Measurements from ENCODE around the gene PHF11.

The PHF11 gene

GRCh38 chr13:49466292-49466838, 29.4 kb upstream of the PHF11 start:
- TF ChIP-seq EGR1 (IDR thresholded peaks at IDR 0.05) (no peak), TAF1 (IDR thresholded peaks at IDR 0.05; ENCODE audit: low read depth) (no peak), CREB1 (IDR thresholded peaks at IDR 0.05; ENCODE audit: low read depth) (no peak), RAD21 (IDR thresholded peaks at IDR 0.05; ENCODE audit: low read depth) (no peak), TEAD4 (IDR thresholded peaks at IDR 0.05) (no peak), EP300 (IDR thresholded peaks at IDR 0.05; ENCODE audit: borderline replicate concordance) (no peak), ZBTB7A (IDR thresholded peaks at IDR 0.05; ENCODE audit: low read depth) (no peak), NFIC (IDR thresholded peaks at IDR 0.05) (no peak), FOXM1 (IDR thresholded peaks at IDR 0.05; ENCODE audit: borderline replicate concordance, low read depth) (no peak), USF1 (IDR thresholded peaks at IDR 0.05) (no peak), CEBPB (IDR thresholded peaks at IDR 0.05) (no peak), REST (IDR thresholded peaks at IDR 0.05; ENCODE audit: low read depth) (no peak)
- TF ChIP-seq, protein P1, sequence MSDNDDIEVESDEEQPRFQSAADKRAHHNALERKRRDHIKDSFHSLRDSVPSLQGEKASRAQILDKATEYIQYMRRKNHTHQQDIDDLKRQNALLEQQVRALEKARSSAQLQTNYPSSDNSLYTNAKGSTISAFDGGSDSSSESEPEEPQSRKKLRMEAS (IDR thresholded peaks at IDR 0.05) = no peak

DNA sequence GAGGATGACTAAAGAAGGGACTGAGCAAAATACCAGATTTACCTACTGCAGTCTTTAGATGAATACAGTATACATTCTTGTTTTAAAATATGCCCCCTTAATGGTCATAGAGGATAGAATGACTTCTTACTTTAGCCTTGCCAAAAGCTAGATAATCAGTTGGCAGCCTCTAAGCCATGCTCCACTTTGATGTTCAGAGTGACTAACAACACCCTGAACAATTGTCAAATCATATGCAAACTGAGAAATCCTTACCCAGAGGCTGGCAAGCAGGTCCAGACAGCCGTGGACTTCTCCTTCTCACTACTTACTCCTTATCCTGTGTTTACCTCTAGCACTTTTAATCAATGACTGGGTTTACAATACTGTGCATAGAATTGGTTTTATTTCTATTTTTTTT, 23.6 kb upstream of the PHF11 start:
- TF ChIP-seq EP300 (IDR thresholded peaks at IDR 0.05; ENCODE audit: borderline replicate concordance) = no peak
- no peak for TF ChIP-seq RAD21 (IDR thresholded peaks at IDR 0.05; ENCODE audit: low read depth)
- TF ChIP-seq CREB1 (IDR thresholded peaks at IDR 0.05; ENCODE audit: low read depth) = no peak
- TF ChIP-seq ZBTB7A (IDR thresholded peaks at IDR 0.05; ENCODE audit: low read depth) = no peak
- TF ChIP-seq FOXM1 (IDR thresholded peaks at IDR 0.05; ENCODE audit: borderline replicate concordance, low read depth) = no peak
- no peak for TF ChIP-seq REST (IDR thresholded peaks at IDR 0.05; ENCODE audit: low read depth)
- TF ChIP-seq USF1 (IDR thresholded peaks at IDR 0.05) = no peak
- TF ChIP-seq EGR1 (IDR thresholded peaks at IDR 0.05) = no peak
- no peak for TF ChIP-seq TAF1 (IDR thresholded peaks at IDR 0.05; ENCODE audit: low read depth)
- TF ChIP-seq NFIC (IDR thresholded peaks at IDR 0.05) = no peak
- no peak for TF ChIP-seq TCF12 (IDR thresholded peaks at IDR 0.05; ENCODE audit: low read depth)
- no peak for TF ChIP-seq CEBPB (IDR thresholded peaks at IDR 0.05)
- no peak for TF ChIP-seq YY1 (IDR thresholded peaks at IDR 0.05; ENCODE audit: low read depth)
- no peak for TF ChIP-seq TEAD4 (IDR thresholded peaks at IDR 0.05)
- TF ChIP-seq, protein P1 (IDR thresholded peaks at IDR 0.05) = no peak

DNA sequence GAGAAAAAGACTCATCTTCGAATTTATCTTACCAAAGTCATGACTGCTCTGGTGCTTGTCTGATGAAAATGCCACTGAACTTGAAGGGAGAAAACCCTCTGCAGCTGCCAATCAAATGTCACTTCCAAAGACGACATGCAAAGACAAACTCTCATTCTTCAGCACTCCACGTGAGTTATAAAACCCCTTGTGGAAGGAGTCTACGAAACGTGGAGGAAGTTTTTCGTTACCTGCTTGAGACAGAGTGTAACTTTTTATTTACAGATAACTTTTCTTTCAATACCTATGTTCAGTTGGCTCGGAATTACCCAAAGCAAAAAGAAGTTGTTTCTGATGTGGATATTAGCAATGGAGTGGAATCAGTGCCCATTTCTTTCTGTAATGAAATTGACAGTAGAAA, 19.2 kb upstream of the PHF11 start:
- TF ChIP-seq EGR1 (IDR thresholded peaks at IDR 0.05) = no peak

- no peak for TF ChIP-seq YY1 (IDR thresholded peaks at IDR 0.05; ENCODE audit: low read depth)
- TF ChIP-seq ZBTB7A (IDR thresholded peaks at IDR 0.05; ENCODE audit: low read depth) = no peak
- no peak for TF ChIP-seq RAD21 (IDR thresholded peaks at IDR 0.05; ENCODE audit: low read depth)
- TF ChIP-seq EGR1 (IDR thresholded peaks at IDR 0.05) = no peak
Observed at GRCh38 chr13:49481788-49482187, 14.0 kb upstream of the PHF11 start.

DNA sequence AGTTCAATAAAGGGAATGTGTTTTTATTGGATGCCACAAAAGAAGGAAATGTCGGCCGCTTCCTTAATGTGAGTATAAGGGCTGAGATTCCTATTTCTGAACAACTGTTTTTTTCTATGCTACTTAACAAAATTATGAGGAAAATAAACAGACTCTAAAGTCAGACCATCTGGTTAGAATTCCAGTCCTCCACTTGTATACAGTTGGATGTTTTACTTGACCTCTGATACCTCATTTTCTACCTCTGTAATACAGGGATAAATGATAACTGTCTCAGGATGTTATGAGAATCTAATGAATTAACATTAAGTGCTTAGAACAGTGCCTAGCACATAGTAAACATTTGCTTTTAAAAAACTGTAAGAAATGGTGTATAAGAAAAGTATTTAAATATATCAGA, 7.2 kb upstream of the PHF11 start:
- TF ChIP-seq NFIC (IDR thresholded peaks at IDR 0.05) (no peak), REST (IDR thresholded peaks at IDR 0.05; ENCODE audit: low read depth) (no peak), CEBPB (IDR thresholded peaks at IDR 0.05) (no peak), TAF1 (IDR thresholded peaks at IDR 0.05; ENCODE audit: low read depth) (no peak), RAD21 (IDR thresholded peaks at IDR 0.05; ENCODE audit: low read depth) (no peak), EP300 (IDR thresholded peaks at IDR 0.05; ENCODE audit: borderline replicate concordance) (no peak), FOXM1 (IDR thresholded peaks at IDR 0.05; ENCODE audit: borderline replicate concordance, low read depth) (no peak)
